GM12892 (cell line): ENCODE results near the gene COL6A2.

Experiments
- POLR2A ChIP-seq: IDR thresholded peaks from 2 replicates; pipeline ENCODE4 v1.6.1; 2011; ENCODE audit warnings: low read depth, low read length, control low read depth
- POLR2AphosphoS5 ChIP-seq: IDR thresholded peaks from 2 replicates; pipeline ENCODE4 v1.6.1; 2011; ENCODE audit warnings: low read depth, low read length, control low read depth
- TAF1 ChIP-seq: IDR thresholded peaks from 2 replicates; pipeline ENCODE4 v1.6.1; 2011; ENCODE audit warnings: low read depth, mild to moderate bottlenecking, control low read depth, low read length, borderline replicate concordance

GRCh38 chr21:46095083-46095719, 2.7 kb upstream of the COL6A2 start:
- no peak for TF ChIP-seq POLR2A
- TF ChIP-seq POLR2AphosphoS5, result no peak
- no peak for TF ChIP-seq TAF1
